ENCODE results near the gene GOLGA8K. TPM values are rescaled to one million over a fixed set of nuclear protein-coding genes. Genes with fewer than 3 reads are reported as not detected.
"Not testable (repeated sequence)": the region's sequence is repeated elsewhere in the genome, so short reads cannot be mapped to it uniquely, and the experiment has no call there.

GOLGA8K gene
- total RNA-seq, 4 donors from 2014 or later: 0.83 to 3.5 (median 2.5) TPM

DNA sequence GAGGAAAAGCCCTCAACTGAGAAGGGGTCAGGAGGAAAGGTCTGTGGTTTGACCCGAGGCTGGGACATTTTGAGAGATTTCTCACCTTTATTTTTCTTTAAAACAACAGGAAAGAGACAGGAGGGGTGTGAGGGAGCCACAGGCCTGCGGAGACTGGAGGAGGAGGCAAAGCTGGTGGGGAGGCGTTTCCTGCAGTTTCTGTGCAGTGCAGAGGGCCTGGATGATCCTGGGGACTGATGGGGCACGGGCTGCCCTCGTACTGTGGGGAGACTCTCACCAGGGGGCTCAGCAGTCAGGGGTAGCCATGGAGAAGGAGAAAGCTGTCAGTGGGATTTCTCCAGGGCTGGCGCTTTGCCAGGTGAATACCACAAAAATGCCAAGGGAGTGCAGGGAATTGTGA, 29.4 kb downstream of the GOLGA8K start:
- H3K27me3 ChIP-seq; DNase-seq; intact Hi-C loops (cut with DNase I); H3K9me3 ChIP-seq; H3K27ac ChIP-seq; H3K36me3 ChIP-seq; H3K4me3 ChIP-seq (replicated peaks in 1 of 3); H3K4me1 ChIP-seq: not testable (repeated sequence)
- WGBS, 2 donors: no CpG with 5 or more reads among the region's 6 CpGs

- H3K4me1 ChIP-seq; H3K27me3 ChIP-seq; intact Hi-C loops (cut with DNase I); H3K36me3 ChIP-seq; H3K27ac ChIP-seq; H3K4me3 ChIP-seq (replicated peaks in 1 of 3); DNase-seq; H3K9me3 ChIP-seq: not testable (repeated sequence)
- whole genome bisulfite sequencing, 2 donors: 88 to 95% methylated on average over 3 of the region's 5 CpGs
Observed at GRCh38 chr15:32372075-32372474, 31.0 kb downstream of the GOLGA8K start.

GRCh38 chr15:32370526-32370925, 32.6 kb downstream of the GOLGA8K start:
- H3K27me3 ChIP-seq; intact Hi-C loops (cut with DNase I); H3K27ac ChIP-seq; H3K4me1 ChIP-seq; H3K9me3 ChIP-seq; H3K36me3 ChIP-seq; H3K4me3 ChIP-seq (replicated peaks in 1 of 3); DNase-seq: not testable (repeated sequence)
- WGBS, 2 donors: no CpG with 5 or more reads among the region's 9 CpGs

- H3K4me1 ChIP-seq; H3K9me3 ChIP-seq; DNase-seq; H3K27ac ChIP-seq; H3K4me3 ChIP-seq (replicated peaks in 1 of 3); H3K27me3 ChIP-seq; intact Hi-C loops (cut with DNase I); H3K36me3 ChIP-seq: not testable (repeated sequence)
- WGBS, 2 donors: no CpG with 5 or more reads among the region's 2 CpGs
Observed at GRCh38 chr15:32370064-32370463, 33.0 kb downstream of the GOLGA8K start.

- intact Hi-C loops (cut with DNase I); H3K36me3 ChIP-seq; DNase-seq; H3K4me3 ChIP-seq (replicated peaks in 1 of 3); H3K4me1 ChIP-seq; H3K27ac ChIP-seq; H3K27me3 ChIP-seq; H3K9me3 ChIP-seq: not testable (repeated sequence)
- WGBS, 2 donors: no CpG with 5 or more reads among the region's 7 CpGs
Observed at GRCh38 chr15:32366492-32366891, 36.6 kb downstream of the GOLGA8K start.

- H3K36me3 ChIP-seq; H3K27me3 ChIP-seq; H3K4me3 ChIP-seq (replicated peaks in 1 of 3); DNase-seq; H3K4me1 ChIP-seq; H3K27ac ChIP-seq; H3K9me3 ChIP-seq; intact Hi-C loops (cut with DNase I): not testable (repeated sequence)
- WGBS, 2 donors: no CpG with 5 or more reads among the region's 10 CpGs
Observed at GRCh38 chr15:32365955-32366354, 37.1 kb downstream of the GOLGA8K start.

DNA sequence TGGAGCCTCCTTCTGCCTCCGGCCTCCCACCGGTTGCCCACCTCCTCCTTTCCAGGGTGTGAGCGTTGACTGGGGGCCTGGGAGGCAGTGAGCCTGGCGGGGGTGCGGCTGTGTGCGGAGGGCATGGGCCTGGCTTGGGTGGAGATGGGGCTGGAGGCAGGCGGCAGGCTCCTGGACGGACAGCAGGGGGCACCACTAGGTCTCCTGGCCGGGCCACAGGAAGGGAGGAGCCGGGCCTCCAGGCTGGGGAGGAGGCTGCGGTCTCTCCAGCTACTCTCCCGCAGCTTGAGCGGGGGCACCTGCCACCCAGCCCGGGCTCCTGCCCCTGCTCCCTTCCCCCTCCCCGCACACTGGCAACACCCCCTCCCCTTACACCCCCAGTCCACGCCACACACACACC, 38.1 kb downstream of the GOLGA8K start:
- H3K4me1 ChIP-seq; H3K27ac ChIP-seq; DNase-seq; H3K36me3 ChIP-seq; H3K4me3 ChIP-seq (replicated peaks in 1 of 3); H3K27me3 ChIP-seq; H3K9me3 ChIP-seq; intact Hi-C loops (cut with DNase I): not testable (repeated sequence)
- WGBS, 2 donors: no CpG with 5 or more reads among the region's 16 CpGs

- intact Hi-C loops (cut with DNase I); H3K4me3 ChIP-seq (replicated peaks in 1 of 3); H3K27me3 ChIP-seq; H3K27ac ChIP-seq; DNase-seq; H3K9me3 ChIP-seq; H3K4me1 ChIP-seq; H3K36me3 ChIP-seq: not testable (repeated sequence)
- WGBS, 2 donors: 88% methylated on average over 4 of the region's 8 CpGs; no CpG with 5 or more reads in 1 of the 2 donors
Observed at GRCh38 chr15:32363449-32363848, 39.6 kb downstream of the GOLGA8K start.

GRCh38 chr15:32361662-32362061, 41.4 kb downstream of the GOLGA8K start:
- DNase-seq; H3K4me1 ChIP-seq; H3K4me3 ChIP-seq (replicated peaks in 1 of 3); H3K9me3 ChIP-seq; H3K36me3 ChIP-seq; intact Hi-C loops (cut with DNase I); H3K27me3 ChIP-seq; H3K27ac ChIP-seq: not testable (repeated sequence)
- no CpG with 5 or more reads among the region's 4 CpGs for WGBS, 2 donors

GRCh38 chr15:32358462-32358861, 44.6 kb downstream of the GOLGA8K start:
- H3K9me3 ChIP-seq; DNase-seq; H3K27me3 ChIP-seq; H3K4me1 ChIP-seq; intact Hi-C loops (cut with DNase I); H3K27ac ChIP-seq; H3K36me3 ChIP-seq; H3K4me3 ChIP-seq (replicated peaks in 1 of 3): not testable (repeated sequence)
- 77 to 83% methylated on average over 1 of the region's 1 CpG for WGBS, 2 donors

DNA sequence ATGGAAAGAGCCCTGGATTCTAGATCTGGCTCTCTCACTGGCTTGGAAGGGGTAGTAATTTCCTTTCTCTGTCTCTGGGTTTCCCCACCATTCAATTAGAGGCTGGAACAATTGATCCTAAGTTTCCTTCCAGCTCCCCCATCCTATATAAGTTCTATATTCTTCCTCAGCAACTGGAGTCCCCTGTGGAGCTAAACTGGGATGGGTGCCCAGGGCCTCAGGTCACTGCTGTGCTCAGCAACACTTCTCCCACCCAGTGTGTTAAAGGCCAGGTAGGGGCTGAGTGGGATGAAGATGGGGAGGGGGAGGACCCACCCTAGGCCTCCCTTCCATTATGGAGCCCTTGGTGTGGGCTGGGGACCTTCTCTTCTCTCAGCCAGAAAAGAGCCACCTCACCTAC, 46.2 kb downstream of the GOLGA8K start:
- H3K27ac ChIP-seq; H3K27me3 ChIP-seq; intact Hi-C loops (cut with DNase I); H3K36me3 ChIP-seq; DNase-seq; H3K4me1 ChIP-seq; H3K4me3 ChIP-seq (replicated peaks in 1 of 3); H3K9me3 ChIP-seq: not testable (repeated sequence)

DNA sequence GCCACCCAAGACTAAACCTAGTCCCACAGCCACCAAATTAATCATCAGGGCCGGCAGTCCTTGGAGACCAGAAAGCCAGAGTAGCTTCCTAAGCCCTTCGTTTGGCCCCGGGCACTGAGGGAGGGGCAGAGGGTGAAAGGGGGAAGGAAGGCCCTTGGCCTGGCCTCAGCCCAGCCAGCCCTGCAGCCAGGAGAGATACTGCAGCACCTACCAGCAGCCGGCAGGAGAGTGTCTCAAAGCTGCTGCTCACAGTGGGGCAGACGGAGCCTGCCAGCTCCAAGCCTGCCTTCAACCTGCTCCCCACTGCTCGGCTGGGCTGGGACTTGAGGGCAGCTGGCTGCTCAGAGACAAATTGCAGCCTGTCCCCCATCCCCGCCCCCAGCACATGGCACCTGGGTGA, 50.3 kb downstream of the GOLGA8K start:
- no CpG with 5 or more reads among the region's 7 CpGs for WGBS, 2 donors
- H3K27ac ChIP-seq; H3K4me3 ChIP-seq (replicated peaks in 1 of 3); H3K9me3 ChIP-seq; H3K27me3 ChIP-seq; H3K4me1 ChIP-seq; H3K36me3 ChIP-seq; intact Hi-C loops (cut with DNase I); DNase-seq: not testable (repeated sequence)

GRCh38 chr15:32350563-32351220, 52.4 kb downstream of the GOLGA8K start:
- 81 to 82% methylated on average over 2 of the region's 4 CpGs for WGBS, 2 donors
- H3K27ac ChIP-seq; H3K9me3 ChIP-seq; H3K4me1 ChIP-seq; H3K27me3 ChIP-seq; H3K4me3 ChIP-seq (replicated peaks in 1 of 3); DNase-seq; intact Hi-C loops (cut with DNase I); H3K36me3 ChIP-seq: not testable (repeated sequence)

DNA sequence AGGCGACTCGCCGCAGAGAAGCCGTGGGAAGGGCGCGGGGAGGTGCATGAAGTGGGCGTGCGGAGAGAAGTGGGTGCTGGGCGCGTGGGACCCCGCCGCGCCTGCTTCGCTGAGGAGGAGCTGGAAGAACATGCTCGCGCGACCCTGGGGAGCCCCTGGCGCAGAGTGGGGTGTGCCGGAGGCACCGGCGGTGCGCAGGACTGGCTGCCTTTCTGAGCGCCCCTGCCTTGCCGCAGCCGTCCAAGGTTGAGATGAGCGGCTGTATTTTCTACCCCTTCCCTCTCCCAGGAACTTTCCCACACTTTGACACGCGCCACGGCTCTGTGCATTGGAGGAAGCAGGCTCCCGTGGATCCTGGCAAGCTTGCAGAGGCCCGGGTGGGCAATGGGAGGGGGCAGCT, 56.1 kb downstream of the GOLGA8K start:
- H3K27me3 ChIP-seq; H3K4me1 ChIP-seq; H3K27ac ChIP-seq; DNase-seq; intact Hi-C loops (cut with DNase I); H3K9me3 ChIP-seq; H3K4me3 ChIP-seq (replicated peaks in 1 of 3); H3K36me3 ChIP-seq: not testable (repeated sequence)
- WGBS, 2 donors: no CpG with 5 or more reads among the region's 31 CpGs

Measured in thyroid gland (tissue), 4 donors.